Esophagus (tissue), 2 donors: ENCODE results near the gene KHDRBS1. TPM values are rescaled to one million over a fixed set of nuclear protein-coding genes. Genes with fewer than 3 reads are reported as not detected.

Experiments used
- H3K27ac ChIP-seq, 2 donors: one replicate each; pipeline ENCODE4 v1.5.1; 2013; ENCODE audit warnings: low read depth in 2 of 2, mild to moderate bottlenecking in 2 of 2, inconsistent platforms in 1 of 2, low read length in 1 of 2, moderate library complexity in 1 of 2
- H3K27me3 ChIP-seq, 2 donors: one replicate each; pipeline ENCODE4 v1.6.1; 2013; ENCODE audit warnings: low read length in 2 of 2, control low read depth in 1 of 2, mild to moderate bottlenecking in 1 of 2; ENCODE audit not compliant: insufficient read depth in 2 of 2, control insufficient read depth in 1 of 2
- H3K36me3 ChIP-seq, 2 donors: one replicate each; pipeline ENCODE4 v1.6.1; 2013; ENCODE audit warnings: low read length in 1 of 2; ENCODE audit not compliant: control insufficient read depth in 2 of 2, insufficient read depth in 2 of 2
- H3K4me1 ChIP-seq, 2 donors: one replicate each; pipeline ENCODE4 v1.6.1; 2013; ENCODE audit warnings: low read length in 1 of 2; ENCODE audit not compliant: control insufficient read depth in 2 of 2, insufficient read depth in 2 of 2
- H3K4me3 ChIP-seq, 2 donors: one replicate each; pipeline ENCODE4 v1.5.1; 2013; ENCODE audit warnings: low read length in 2 of 2, mild to moderate bottlenecking in 2 of 2, low read depth in 1 of 2, moderate library complexity in 1 of 2
- H3K9me3 ChIP-seq, 2 donors: one replicate each; pipeline ENCODE4 v1.6.1; 2013; ENCODE audit warnings: mild to moderate bottlenecking in 2 of 2, low read depth in 1 of 2, low read length in 1 of 2, moderate library complexity in 1 of 2; ENCODE audit not compliant: control insufficient read depth in 2 of 2, insufficient read depth in 1 of 2
- whole genome bisulfite sequencing, 2 donors: extraction: QIAGEN DNeasy Blood & Tissue Kit; methylation state at CpG; one replicate each; pipeline ENCODE4 v1.1.7; 2013; 5-methylcytosine and 5-hydroxymethylcytosine counted together
- polyA plus RNA-seq, 2 donors: library from polyadenylated mRNA; stranded (reverse); fragments of 200-250 nt; gene quantifications; one replicate each; pipeline ENCODE4 v1.2.3, GENCODE V29; 2013
- donor health status: healthy with polysubstance abuse.
- donor health status: Bipolar disorder and iron deficiency.

The KHDRBS1 gene
- polyA plus RNA-seq, 2 donors = 55.1 to 63.4 TPM

DNA sequence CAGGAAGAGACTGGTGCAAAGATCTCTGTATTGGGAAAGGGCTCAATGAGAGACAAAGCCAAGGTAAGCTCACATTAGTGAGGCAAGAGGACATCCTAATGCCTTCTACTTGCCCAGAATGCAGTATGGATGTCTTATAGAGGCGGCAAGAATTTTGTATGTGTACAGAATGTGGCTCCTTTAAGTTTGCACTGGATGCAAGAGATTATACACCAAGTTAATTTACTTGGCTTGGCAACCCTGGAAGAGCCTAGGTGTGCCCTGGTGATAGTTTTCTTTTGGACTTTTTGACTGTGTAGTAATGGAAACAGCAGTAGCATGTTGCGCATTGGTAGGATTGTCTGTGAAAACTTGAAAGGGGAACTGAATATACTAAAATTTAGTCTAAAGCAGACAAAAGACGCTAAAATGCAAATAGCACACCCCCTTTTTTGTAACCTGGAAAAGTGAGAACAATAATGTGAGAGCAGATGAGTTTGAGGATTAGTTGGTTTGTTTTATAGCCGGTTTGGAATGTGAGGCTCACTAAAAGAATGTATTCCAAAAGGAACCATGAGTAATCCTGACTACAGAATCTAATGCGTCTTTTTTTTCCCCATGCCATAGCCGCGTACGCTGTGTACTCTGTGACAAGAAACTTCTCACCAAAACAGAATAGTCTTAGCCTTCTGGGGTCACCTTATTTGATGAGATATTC, 18.1 kb downstream of the KHDRBS1 start:
- no peaks in the 10 kb centered on the region for H3K4me1 ChIP-seq
- 65 to 74% methylated on average over 8 of the region's 8 CpGs for WGBS, 2 donors
- no peak overlapping the region for H3K4me3 ChIP-seq
- H3K27ac ChIP-seq = no peak overlapping the region
- H3K9me3 ChIP-seq = no peaks in the 10 kb centered on the region
- H3K36me3 ChIP-seq = peaks cover 5 to 9% of the 10 kb centered on the region in 2 donors
- no peaks in the 10 kb centered on the region for H3K27me3 ChIP-seq

DNA sequence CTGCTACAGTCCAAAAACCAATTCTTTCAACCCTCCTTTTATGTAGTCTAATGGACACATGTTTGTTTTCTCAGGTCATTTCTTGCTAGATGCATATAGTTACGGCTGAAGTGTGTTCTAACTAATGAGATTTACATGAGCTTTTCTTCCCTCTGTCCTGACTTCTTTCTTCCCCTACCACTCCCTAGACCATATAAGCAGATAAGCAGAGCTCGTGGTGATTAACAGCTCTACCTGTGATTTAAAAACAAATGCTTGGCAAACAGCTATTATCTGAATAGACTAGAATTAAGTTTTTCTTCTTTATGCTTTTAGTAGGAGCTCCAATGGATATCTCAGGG, 18.6 kb downstream of the KHDRBS1 start:
- H3K4me3 ChIP-seq = no peak overlapping the region
- H3K27me3 ChIP-seq = no peaks in the 10 kb centered on the region
- WGBS, 2 donors = 56 to 64% methylated on average over 2 of the region's 2 CpGs
- H3K9me3 ChIP-seq = no peaks in the 10 kb centered on the region
- H3K4me1 ChIP-seq = no peaks in the 10 kb centered on the region
- H3K36me3 ChIP-seq = peaks cover 5 to 10% of the 10 kb centered on the region in 2 donors
- no peak overlapping the region for H3K27ac ChIP-seq

DNA sequence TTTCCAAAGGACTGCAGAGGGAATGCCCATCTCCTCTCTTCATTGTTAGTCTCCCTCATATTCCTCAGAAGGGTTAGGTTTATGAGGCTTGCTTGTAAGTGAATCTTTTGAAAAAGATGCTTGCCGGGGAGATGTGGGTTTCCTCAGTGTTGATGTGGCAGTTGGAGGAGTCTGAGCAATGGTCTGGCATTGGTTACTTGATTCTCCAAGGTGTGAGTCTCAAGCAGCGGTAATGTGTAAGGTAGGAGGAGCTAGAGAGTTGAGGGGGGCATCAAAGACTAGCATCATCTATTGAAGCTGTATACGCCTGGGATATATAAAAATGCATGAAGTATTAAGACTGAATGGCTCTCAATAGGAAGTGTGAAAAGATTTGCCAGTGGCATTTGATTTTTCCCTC, 21.5 kb downstream of the KHDRBS1 start:
- no peaks in the 10 kb centered on the region for H3K4me1 ChIP-seq
- no peaks in the 10 kb centered on the region for H3K9me3 ChIP-seq
- WGBS, 2 donors = 84 to 88% methylated on average over 3 of the region's 3 CpGs
- no peaks in the 10 kb centered on the region for H3K27me3 ChIP-seq
- peaks cover 16 to 23% of the 10 kb centered on the region in 2 donors for H3K36me3 ChIP-seq
- no peak overlapping the region for H3K4me3 ChIP-seq
- no peak overlapping the region for H3K27ac ChIP-seq

DNA sequence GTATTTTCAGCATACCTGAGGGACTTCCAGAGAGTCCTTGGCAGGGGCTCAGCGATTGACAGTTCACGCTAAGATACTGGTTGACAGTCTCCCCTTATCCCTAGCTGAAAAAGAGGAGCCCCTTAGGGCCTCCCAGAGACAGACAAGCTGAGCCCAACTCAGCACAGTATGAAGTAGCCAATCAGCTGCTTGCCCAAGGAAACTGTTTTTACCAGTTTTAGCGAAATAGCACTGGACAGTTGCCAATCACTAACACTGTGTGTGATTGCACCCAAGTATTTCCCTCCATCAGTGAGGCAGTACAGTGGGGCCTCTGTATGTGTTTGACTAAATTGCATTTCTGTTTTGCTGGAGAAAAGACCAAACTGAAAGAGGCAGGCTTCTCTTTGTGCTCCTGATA, 27.0 kb downstream of the KHDRBS1 start:
- 89 to 90% methylated on average over 3 of the region's 3 CpGs for WGBS, 2 donors
- Histone ChIP-seq H3K4me3 (no peak overlapping the region), H3K4me1 (no peaks in the 10 kb centered on the region), H3K36me3 (peaks cover 21 to 34% of the 10 kb centered on the region in 2 donors), H3K27ac (no peak overlapping the region), H3K9me3 (no peaks in the 10 kb centered on the region), H3K27me3 (no peaks in the 10 kb centered on the region)

DNA sequence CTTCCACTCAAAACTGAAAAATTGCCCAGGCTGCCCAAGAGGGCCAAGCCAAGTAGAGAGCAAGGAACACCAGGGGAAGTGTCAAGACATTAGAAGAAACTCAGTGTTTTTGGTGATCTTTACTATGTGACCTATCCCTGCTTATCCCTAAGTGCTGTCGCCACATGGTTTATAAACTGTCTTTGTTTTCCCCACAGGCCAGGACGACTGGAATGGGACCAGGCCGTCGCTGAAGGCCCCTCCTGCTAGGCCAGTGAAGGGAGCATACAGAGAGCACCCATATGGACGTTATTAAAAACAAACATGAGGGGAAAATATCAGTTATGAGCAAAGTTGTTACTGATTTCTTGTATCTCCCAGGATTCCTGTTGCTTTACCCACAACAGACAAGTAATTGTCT, 28.7 kb downstream of the KHDRBS1 start:
- WGBS, 2 donors = 72 to 75% methylated on average over 5 of the region's 5 CpGs
- Histone ChIP-seq H3K27me3 (no peaks in the 10 kb centered on the region), H3K9me3 (no peaks in the 10 kb centered on the region), H3K4me1 (no peaks in the 10 kb centered on the region), H3K27ac (no peak overlapping the region), H3K4me3 (no peak overlapping the region), H3K36me3 (peaks cover 24 to 33% of the 10 kb centered on the region in 2 donors)

DNA sequence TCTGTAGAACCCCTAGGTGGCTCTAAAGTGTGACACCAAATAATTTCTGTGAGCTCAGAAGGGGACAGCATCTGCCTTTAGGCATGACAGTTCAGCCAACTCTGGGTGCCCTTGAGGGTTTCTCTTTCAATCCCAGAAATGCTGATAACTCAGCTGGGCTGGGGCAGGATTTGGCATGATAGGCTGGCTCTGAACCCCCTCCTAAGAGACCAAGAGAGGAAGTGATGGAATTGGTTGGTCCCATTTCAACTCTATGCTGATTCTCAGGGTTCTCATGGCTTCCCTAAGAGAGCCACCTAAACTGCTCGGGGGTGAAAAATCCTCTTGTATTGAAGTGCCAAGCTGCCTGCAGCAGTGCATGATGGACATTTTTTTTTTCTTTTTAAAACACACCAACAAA, 30.6 kb downstream of the KHDRBS1 start:
- H3K27ac ChIP-seq = no peak overlapping the region
- no peaks in the 10 kb centered on the region for H3K27me3 ChIP-seq
- no peaks in the 10 kb centered on the region for H3K4me1 ChIP-seq
- H3K36me3 ChIP-seq = peaks cover 22 to 24% of the 10 kb centered on the region in 2 donors
- H3K4me3 ChIP-seq = no peak overlapping the region
- no peaks in the 10 kb centered on the region for H3K9me3 ChIP-seq
- WGBS, 2 donors = 79 to 89% methylated on average over 1 of the region's 1 CpG

DNA sequence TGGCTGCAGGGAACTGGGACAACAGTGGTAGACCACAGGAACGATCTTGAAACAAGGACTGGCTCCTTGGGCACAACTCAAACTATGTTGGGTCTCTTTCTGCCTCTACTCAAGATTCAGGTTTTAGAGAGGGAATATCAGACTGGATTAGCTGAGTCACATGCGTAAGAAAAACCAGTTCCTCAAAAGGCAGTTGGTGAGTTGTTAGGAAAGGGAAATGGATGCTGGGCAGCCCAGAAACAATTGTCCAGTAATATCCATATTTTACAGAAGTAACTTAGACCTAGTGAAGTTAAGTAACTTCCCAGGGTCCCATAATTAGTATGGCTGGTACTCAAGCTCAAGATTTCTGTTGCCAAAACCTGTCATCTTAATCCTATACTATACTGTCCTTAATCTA, 32.1 kb downstream of the KHDRBS1 start:
- Histone ChIP-seq H3K4me1 (no peaks in the 10 kb centered on the region), H3K4me3 (no peak overlapping the region), H3K36me3 (peaks cover 13 to 14% of the 10 kb centered on the region in 2 donors), H3K9me3 (no peaks in the 10 kb centered on the region), H3K27me3 (no peaks in the 10 kb centered on the region), H3K27ac (no peak overlapping the region)
- 86 to 90% methylated on average over 2 of the region's 2 CpGs for whole genome bisulfite sequencing, 2 donors

DNA sequence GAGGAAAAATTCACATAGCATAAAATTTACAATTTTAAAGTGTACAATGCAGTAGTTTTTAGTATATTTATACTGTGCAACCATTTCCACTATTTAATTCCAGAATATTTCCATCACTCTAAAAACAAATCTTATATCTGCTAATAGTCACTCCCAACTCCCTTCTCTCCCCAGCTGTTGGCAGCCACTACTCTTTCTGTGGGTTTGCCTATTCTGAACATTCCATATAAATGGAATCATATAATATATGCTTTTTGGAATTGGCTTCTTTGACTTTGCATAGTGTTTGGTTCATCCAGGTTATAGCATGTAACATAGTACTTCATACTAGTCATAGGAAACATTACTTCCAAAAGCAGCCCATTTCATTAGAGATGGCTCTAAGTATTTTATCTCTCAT, 34.0 kb downstream of the KHDRBS1 start:
- Histone ChIP-seq H3K27ac (no peak overlapping the region), H3K36me3 (peaks cover 7 to 10% of the 10 kb centered on the region in 2 donors), H3K9me3 (no peaks in the 10 kb centered on the region), H3K27me3 (no peaks in the 10 kb centered on the region), H3K4me3 (no peak overlapping the region), H3K4me1 (no peaks in the 10 kb centered on the region)

DNA sequence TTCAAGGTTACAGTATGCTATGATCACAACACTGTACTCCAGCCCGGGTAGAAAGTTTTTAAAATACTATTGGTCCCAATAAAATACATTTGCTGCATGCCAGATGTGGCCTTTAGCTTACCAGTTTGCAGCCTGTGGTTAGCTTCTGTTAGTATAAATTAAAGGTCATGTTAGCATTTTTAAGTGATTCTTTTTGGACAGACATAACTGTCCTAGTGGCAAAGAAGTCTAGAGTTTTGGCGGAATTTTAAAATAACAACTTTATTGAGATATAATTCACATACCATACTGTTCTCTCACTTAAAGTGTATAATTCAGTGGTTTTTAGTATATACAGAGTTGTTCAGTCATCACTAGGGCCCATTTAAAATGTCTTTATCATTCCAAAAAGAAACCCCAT, 34.8 kb downstream of the KHDRBS1 start:
- peaks cover 7 to 10% of the 10 kb centered on the region in 2 donors for H3K36me3 ChIP-seq

DNA sequence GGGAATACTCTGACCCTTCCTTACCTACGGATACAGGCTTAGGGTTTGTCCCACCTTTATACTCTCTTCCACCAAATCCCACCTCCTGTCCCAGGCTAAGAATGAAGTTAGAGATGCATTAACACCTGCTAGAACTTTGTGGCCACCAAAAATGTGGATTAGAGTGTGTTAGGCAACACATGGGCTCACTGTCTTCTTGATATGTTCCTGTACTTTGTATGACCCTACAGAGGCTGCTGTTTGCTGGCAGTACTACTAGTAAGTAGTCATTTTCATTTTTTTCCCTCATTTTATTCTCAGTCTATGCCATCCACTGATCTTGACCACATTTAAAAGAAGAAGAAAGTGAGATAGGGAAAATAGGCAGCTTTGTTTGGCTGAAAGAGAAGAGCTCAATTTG, 38.0 kb downstream of the KHDRBS1 start:
- no peak overlapping the region for H3K4me3 ChIP-seq
- H3K36me3 ChIP-seq = peaks cover 11 to 19% of the 10 kb centered on the region in 2 donors
- H3K27ac ChIP-seq = no peak overlapping the region
- no peaks in the 10 kb centered on the region for H3K4me1 ChIP-seq
- no peaks in the 10 kb centered on the region for H3K27me3 ChIP-seq
- no peaks in the 10 kb centered on the region for H3K9me3 ChIP-seq
- 97 to 100% methylated on average over 1 of the region's 1 CpG for WGBS, 2 donors

More for the DNA sequence above, 34.8 kb downstream of the KHDRBS1 start:
- Histone ChIP-seq H3K4me3 (no peak overlapping the region), H3K27ac (no peak overlapping the region), H3K9me3 (no peaks in the 10 kb centered on the region), H3K4me1 (no peaks in the 10 kb centered on the region), H3K27me3 (no peaks in the 10 kb centered on the region)
- WGBS, 2 donors = 78 to 80% methylated on average over 2 of the region's 2 CpGs
